K562 (cell line): ENCODE measurements around the gene TSR2. TPM values are rescaled to one million over a fixed set of nuclear protein-coding genes. Genes with fewer than 3 reads are reported as not detected.

Experiments
- ATF7 ChIP-seq: fragments of 450-650 bp; IDR thresholded peaks from 2 replicates; pipeline ENCODE4 v1.7.1; 2014; ENCODE audit warnings: mild to moderate bottlenecking, moderate library complexity
- CBX1 ChIP-seq: sonication (generic); IDR thresholded peaks from 2 replicates; pipeline ENCODE4 v1.6.1; 2016; ENCODE audit warnings: antibody characterized with exemption, low read depth, mild to moderate bottlenecking
- CHCHD3 ChIP-seq: fragments of 250-450 bp; sonication (Bioruptor Pico); IDR thresholded peaks from 2 replicates; pipeline ENCODE4 v2.1.2; 2022; ENCODE audit warnings: mild to moderate bottlenecking
- EGR1 ChIP-seq: fragments of 450-650 bp; conservative IDR thresholded peaks from 2 replicates; pipeline ENCODE4 v1.6.1; 2017; ENCODE audit warnings: mild to moderate bottlenecking
- ELF1 ChIP-seq: fragments of 200-800 bp; sonication (Bioruptor generic); IDR thresholded peaks from 2 replicates; pipeline ENCODE4 v1.6.1; 2016; ENCODE audit warnings: missing genetic modification characterization, missing compliant biosample characterization
- EWSR1 ChIP-seq: fragments of 450-650 bp; IDR thresholded peaks from 2 replicates; pipeline ENCODE4 v1.6.1; 2018; ENCODE audit warnings: borderline replicate concordance, mild to moderate bottlenecking, low read depth, moderate library complexity; ENCODE audit not compliant: partially characterized antibody
- GTF2F1 ChIP-seq: IDR thresholded peaks from 2 replicates; pipeline ENCODE4 v1.6.1; 2011; ENCODE audit warnings: low read depth, low read length, improper control_type of control experiment
- HDAC3 ChIP-seq: fragments of 450-650 bp; IDR thresholded peaks from 2 replicates; pipeline ENCODE4 v1.6.1; 2018; ENCODE audit warnings: borderline replicate concordance, mild to moderate bottlenecking, moderate library complexity; ENCODE audit not compliant: partially characterized antibody
- KDM5B ChIP-seq: fragments of 200-600 bp; sonication (generic); IDR thresholded peaks from 2 replicates; pipeline ENCODE4 v1.6.1; 2012; ENCODE audit warnings: low read depth, mild to moderate bottlenecking, moderate library complexity, low read length, control low read depth, inconsistent platforms; ENCODE audit not compliant: insufficient replicate concordance
- PHF21A ChIP-seq: fragments of 450-650 bp; IDR thresholded peaks from 2 replicates; pipeline ENCODE4 v1.6.1; 2017; ENCODE audit warnings: low read depth, borderline replicate concordance
- RB1 ChIP-seq: fragments of 450-650 bp; IDR thresholded peaks from 2 replicates; pipeline ENCODE4 v1.6.1; 2017; ENCODE audit warnings: low read depth, mild to moderate bottlenecking
- RBFOX2 ChIP-seq: fragments of 200-400 bp; formaldehyde crosslinking; IDR thresholded peaks from 2 replicates; pipeline ENCODE4 v1.6.1; 2017; ENCODE audit warnings: low read depth, mild to moderate bottlenecking, low read length, moderate library complexity
- RBM22 ChIP-seq: fragments of 200-400 bp; formaldehyde crosslinking; IDR thresholded peaks from 2 replicates; pipeline ENCODE4 v1.6.1; 2018; ENCODE audit warnings: low read length, low read depth; ENCODE audit not compliant: poor library complexity, severe bottlenecking
- SLC30A9 ChIP-seq: fragments of 250-450 bp; sonication (Bioruptor Pico); IDR thresholded peaks from 2 replicates; pipeline ENCODE4 v1.8.0; 2022; ENCODE audit warnings: mild to moderate bottlenecking, moderate library complexity
- SMAD1 ChIP-seq: fragments of 150-350 bp; IDR thresholded peaks from 2 replicates; pipeline ENCODE4 v1.6.1; 2014; ENCODE audit warnings: low read length, low read depth; ENCODE audit not compliant: partially characterized antibody
- SUPT5H ChIP-seq: fragments of 450-650 bp; IDR thresholded peaks from 2 replicates; pipeline ENCODE4 v1.6.1; 2016
- TCF3 ChIP-seq: sonication (generic); formaldehyde crosslinking; IDR thresholded peaks from 2 replicates; pipeline ENCODE4 v1.4.0; 2020; ENCODE audit warnings: mild to moderate bottlenecking, missing genetic modification reagents
- TEAD1 ChIP-seq, 2 experiments: fragments of 450-650 bp in 1 of 2; sonication (generic) in 1 of 2; formaldehyde crosslinking; IDR thresholded peaks; 2 replicates each; pipeline versions ENCODE4 v1.4.0 to v1.8.0; 2020 to 2022; ENCODE audit warnings: mild to moderate bottlenecking in 2 of 2, missing genetic modification reagents in 1 of 2
- TFAP4 ChIP-seq: sonication (generic); formaldehyde crosslinking; IDR thresholded peaks from 2 replicates; pipeline ENCODE4 v1.8.0; 2022; ENCODE audit warnings: missing genetic modification reagents, mild to moderate bottlenecking, moderate library complexity, borderline replicate concordance
- THRA ChIP-seq: fragments of 450-650 bp; IDR thresholded peaks from 2 replicates; pipeline ENCODE4 v1.6.1; 2017; ENCODE audit warnings: mild to moderate bottlenecking, moderate library complexity
- UBTF ChIP-seq, 2 experiments: IDR thresholded peaks; 2 replicates each; pipeline ENCODE4 v1.6.1; 2012; ENCODE audit warnings: improper control_type of control experiment in 2 of 2, low read depth in 2 of 2, low read length in 2 of 2, borderline replicate concordance in 1 of 2
- XRCC5 ChIP-seq: fragments of 200-400 bp; formaldehyde crosslinking; IDR thresholded peaks from 2 replicates; pipeline ENCODE4 v1.6.1; 2017; ENCODE audit warnings: low read depth, mild to moderate bottlenecking, low read length
- ZC3H4 ChIP-seq: sonication (generic); formaldehyde crosslinking; IDR thresholded peaks from 2 replicates; pipeline ENCODE4 v1.9.0; 2021; ENCODE audit warnings: missing genetic modification reagents, borderline replicate concordance
- polyA plus RNA-seq, 8 experiments: library from polyadenylated mRNA; depleted of rRNA in 4 of 8; stranded (reverse) in 5 of 8; unstranded in 3 of 8; fragments of >200 nt; fragmentation: Nextera tagmentation in 2 of 8; fragmentation: Illumina TruSeq in 1 of 8; extraction: Ambion mirVana in 2 of 8; extraction: Trizol in 1 of 8; gene quantifications; 2 replicates each; pipeline versions ENCODE4 v1.2.1 to v1.2.3, GENCODE V29; 2011 to 2014; ENCODE audit warnings: inconsistent platforms in 1 of 8, missing spikeins in 1 of 8
- total RNA-seq, 7 experiments: library from RNA; depleted of rRNA in 6 of 7; stranded (reverse); fragments of >200 nt in 6 of 7; fragmentation: Illumina TruSeq in 2 of 7; extraction: Trizol in 2 of 7; gene quantifications; 2 replicates each; pipeline versions ENCODE4 v1.2.1 to v1.2.3, GENCODE V29; 2011 to 2021; ENCODE audit warnings: low replicate concordance in 1 of 7

TSR2 gene
- total and polyA plus RNA-seq, 9 of the 15 experiments (the other 6 are each of a cell fraction or from before 2014, with no cell fraction given) = 8.6 to 50.0 (median 28.5) TPM

GRCh38 chrX:54439960-54440871 is at the start of gene TSR2 (continued):
- TF ChIP-seq UBTF (IDR thresholded peaks at IDR 0.05; ENCODE audit: borderline replicate concordance in 1 of 2, low read depth in 2 of 2, low read length in 2 of 2) (0 out of 4 replicates have a peak, but pooled peaks of 1 of the 2 experiments have one; percentile 21), RB1 (peak; percentile 60; the same call in 1 of the 2 replicates), GTF2F1 (no peak), XRCC5 (peak; percentile 91), HDAC3 (peak; percentile 53), RBFOX2 (peak; percentile 89), SMAD1 (no peak), TEAD1 (CRISPR knock-in tag; IDR thresholded peaks at IDR 0.05) (0 out of 4 replicates have a peak, but pooled peaks of 1 of the 2 experiments have one; percentile 58), THRA (no peak), SUPT5H (peak; percentile 79), ATF7 (peak; percentile 69), ZC3H4 (CRISPR knock-in tag) (no peak), SLC30A9 (CRISPR knock-in tag) (no peak), EWSR1 (no peak), TCF3 (CRISPR knock-in tag) (no peak), RBM22 (no peak), CHCHD3 (CRISPR knock-in tag) (no peak), TFAP4 (CRISPR knock-in tag) (peak; percentile 39; the same call in 1 of the 2 replicates), EGR1 (peak; percentile 38; the same call in 1 of the 2 replicates), PHF21A (no peak), KDM5B (peak; percentile 33), CBX1 (peak; percentile 60; the same call in 1 of the 2 replicates), ELF1 (tag) (peak; percentile 59; the same call in 1 of the 2 replicates)
